GM21619 (cell line): Measurements from ENCODE around the gene CUEDC2.
"Not testable (repeated sequence)": the region's sequence is repeated elsewhere in the genome, so short reads cannot be mapped to it uniquely, and the experiment has no call there.

ENCODE experiments used
- ATAC-seq: cut with Tn5 transposase; IDR thresholded peaks from one replicate; pipeline ENCODE4 v1.9.1; 2021; ENCODE audit not compliant: unreplicated experiment

The CUEDC2 gene

GRCh38 chr10:102455893-102456471 lies 23.6 kb upstream of the CUEDC2 start:
- no peak for ATAC-seq

DNA sequence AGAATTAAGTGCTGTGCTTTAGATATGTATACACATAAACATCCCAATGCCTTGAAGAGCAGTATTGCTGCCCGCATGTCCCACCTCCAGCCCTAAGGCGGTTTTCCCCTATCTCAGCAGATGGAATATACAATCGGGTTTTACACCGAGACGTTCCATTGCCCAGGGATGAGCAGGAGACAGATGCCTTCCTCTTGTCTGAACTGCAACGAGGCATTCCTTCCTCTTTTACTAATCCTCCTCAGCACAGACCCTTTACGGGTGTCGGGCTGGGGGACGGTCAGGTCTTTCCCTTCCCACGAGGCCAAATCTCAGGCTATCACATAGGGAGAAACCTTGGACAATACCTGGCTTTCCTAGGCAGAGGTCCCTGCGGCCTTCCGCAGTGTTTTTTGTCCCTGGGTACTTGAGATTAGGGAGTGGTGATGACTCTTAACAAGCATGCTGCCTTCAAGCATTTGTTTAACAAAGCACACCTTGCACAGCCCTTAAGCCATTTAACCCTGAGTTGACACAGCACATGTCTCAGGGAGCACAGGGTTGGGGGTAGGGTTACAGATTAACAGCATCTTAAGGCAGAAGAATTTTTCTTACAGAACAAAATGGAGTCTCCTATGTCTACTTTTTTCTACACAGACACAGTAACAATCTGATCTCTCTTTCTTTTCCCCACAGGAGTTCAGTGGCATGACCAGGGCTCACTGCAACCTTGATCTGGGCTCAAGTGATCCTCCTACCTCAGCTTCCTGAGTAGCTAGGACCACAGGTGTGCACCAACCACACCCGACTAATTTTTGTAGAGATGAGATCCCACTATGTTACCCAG lies 22.5 kb upstream of the CUEDC2 start:
- ATAC-seq = not testable (repeated sequence)

DNA sequence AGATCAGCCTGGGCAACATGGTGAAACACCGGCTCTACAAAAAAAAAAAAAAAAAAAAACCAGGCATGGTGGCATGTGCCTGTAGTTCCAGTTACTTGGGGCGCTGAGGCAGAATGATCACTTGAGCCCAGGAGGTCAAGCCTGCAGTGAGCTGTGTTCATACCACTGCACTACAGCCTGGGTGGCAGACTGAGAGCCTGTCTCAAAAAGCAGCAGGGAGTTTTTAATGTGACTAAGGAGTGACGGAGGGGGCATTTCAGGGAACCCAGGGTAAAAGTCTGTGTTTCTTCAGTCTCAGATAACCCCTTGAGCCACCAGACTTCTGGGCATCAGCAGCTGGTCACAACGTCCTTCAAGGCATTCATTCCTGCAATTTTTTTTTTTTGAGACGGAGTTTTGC lies 21.1 kb upstream of the CUEDC2 start:
- no peak for ATAC-seq

GRCh38 chr10:102452672-102453340 lies 20.4 kb upstream of the CUEDC2 start:
- no peak for ATAC-seq

DNA sequence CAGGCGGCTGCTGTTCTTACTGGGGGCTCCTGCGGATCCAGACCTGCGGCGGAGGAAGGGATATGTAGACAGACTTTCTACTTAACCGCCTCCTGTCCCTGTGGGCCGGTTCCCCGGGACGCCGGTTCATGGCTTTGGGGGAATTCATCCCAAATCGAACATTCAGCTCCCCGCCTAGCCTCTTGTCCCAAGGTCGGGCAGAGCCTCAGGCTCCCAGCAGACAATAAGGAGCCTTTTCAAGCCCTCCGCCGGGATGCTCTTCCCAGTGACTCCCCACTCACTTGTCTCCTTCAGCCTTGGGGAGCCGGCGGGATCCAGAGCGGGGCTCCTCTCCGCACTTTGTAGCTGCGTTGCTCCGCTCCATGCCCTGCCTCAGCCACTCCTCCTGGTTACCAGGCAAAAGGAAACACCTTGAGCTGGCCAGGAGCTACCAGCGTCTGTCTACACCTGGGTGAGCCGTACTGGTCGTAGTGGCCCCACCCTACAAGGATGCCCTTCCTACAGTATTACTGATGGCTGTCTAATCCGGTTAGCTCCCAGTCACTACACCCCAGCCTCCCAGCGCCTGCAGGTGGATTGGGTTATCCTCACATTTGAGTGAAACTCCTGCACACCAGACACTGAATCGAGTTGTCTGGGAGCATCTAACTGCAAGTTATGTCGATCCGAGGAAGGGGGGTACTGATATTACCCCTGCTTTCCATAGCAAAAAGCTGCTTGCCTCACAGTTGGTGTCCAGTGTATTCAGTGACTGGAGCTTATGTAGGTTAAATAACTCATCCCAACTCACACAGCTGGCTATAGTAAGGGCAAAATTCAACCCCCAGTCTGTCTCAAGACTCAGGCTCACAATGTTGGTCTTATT lies 19.0 kb upstream of the CUEDC2 start, which contains the start of gene C10orf95:
TSS of gene C10orf95 (minus strand) at position 439 of the 865 bp plus-strand sequence. CDS start 450 bp downstream, outside the sequence.
- ATAC-seq = no peak

- ATAC-seq = peak; percentile 74
Measured at GRCh38 chr10:102450374-102451104, 18.2 kb upstream of the CUEDC2 start.

DNA sequence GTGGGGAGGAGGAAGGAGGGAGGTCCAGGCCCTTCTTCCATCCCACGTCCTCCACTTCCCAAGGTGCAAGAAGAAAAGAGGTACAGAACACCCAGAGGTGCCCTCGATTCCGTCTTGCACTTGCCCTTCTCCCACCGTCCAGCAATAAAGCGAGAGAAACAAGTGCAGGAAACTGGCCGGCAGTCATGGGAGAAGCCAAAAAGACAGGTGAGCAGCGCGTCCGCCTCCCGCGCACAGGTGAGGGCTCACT lies 17.7 kb upstream of the CUEDC2 start:
- ATAC-seq = peak; percentile 2

DNA sequence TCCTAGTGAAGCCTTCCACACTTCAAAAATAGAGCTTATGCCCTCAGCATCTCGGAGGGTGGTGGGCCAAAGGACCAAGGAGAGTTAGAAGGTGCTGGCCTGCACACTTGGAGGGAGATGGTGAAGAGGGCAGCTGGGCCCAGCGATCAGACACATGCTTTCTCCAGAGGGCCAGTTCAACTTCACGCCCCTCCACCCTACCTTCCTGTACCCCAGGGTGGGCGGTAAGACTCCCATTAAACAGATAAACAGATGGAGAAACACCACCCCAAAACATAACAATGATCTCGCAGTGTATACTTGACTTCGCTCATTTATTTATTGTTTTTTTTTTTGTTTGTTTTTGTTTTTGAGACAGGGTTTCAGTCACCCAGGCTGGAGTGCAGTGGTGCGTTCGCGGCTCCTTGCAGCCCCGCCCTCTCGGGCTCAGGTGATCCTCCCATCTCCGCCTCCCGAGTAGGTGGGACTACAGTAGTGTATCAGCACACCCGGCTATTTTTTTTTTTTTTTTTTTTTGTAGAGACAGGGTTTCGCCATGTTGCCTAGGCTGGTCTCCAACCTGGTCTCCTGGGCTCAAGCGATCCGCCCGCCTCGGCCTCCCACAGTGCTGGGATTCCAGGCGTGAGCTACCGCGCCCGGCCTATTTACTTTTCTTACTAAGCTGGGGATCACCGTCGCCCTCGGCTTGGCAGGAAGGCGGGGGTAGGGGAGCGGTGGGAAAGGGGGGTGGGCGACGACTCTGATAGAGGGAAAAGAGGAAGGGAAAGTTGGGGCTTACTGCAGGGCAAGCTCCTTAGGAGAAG lies 17.1 kb upstream of the CUEDC2 start:
- ATAC-seq = peak; percentile 49

DNA sequence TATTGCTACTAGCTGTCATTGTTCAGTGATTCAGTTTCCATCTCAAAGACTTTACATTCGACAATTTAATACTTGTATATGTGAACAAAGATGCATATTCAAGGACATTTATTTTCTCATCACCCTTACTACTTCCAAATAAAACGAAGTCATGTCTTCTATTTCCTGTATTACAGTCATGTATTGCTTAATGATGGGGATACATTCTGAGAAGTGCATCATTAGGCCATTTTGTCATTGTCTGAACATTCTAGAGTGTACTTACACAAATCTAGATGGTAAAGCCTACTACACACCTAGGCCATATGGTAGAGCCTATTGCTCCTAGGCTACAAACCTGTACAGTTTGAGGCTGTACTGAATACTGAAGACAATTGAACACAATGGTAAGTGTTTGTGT lies 12.5 kb upstream of the CUEDC2 start:
- ATAC-seq = no peak

DNA sequence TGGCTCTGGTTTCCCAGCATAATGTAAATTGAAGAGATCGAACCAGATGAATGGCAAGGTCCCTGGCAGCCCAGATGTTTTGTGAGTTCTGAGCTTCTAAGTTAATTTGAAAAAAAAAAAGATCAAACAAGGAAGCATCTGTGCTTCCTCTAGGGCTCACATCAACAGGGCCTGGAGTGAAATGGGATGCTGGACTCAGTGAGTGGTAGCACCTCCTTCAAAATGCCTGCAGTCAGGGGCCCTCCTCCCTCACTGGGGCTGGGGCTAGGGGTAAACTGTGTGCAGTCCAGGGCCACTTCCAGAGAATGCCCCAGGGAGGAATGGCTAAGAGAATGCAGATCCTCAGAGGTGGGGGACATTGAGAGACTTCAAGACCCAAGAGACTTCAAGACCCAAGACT lies 6.0 kb upstream of the CUEDC2 start:
- no peak for ATAC-seq

GRCh38 chr10:102437515-102437914 lies 5.1 kb upstream of the CUEDC2 start:
- ATAC-seq = no peak

- ATAC-seq = no peak
Measured at GRCh38 chr10:102436312-102436711, 3.9 kb upstream of the CUEDC2 start.

GRCh38 chr10:102435529-102436233 lies 3.3 kb upstream of the CUEDC2 start:
- ATAC-seq = no peak

DNA sequence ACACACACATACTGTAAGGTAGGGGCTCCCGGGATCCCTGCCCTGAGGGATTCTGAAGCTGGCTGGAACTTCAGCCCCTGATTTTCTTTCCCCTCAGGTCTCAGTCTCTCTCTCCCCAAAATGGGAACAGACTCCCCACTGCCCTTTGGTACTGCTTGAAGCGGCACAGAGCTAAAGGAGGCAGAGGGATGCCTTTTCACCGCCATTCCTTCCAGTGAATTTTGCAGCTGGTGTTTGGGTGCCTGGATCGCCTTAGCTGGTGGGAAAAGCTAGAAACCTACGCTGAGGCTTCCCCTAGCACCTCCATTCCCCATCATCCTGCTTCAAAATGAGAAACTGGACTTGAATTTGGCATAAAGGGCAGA lies 2.7 kb upstream of the CUEDC2 start:
- no peak for ATAC-seq

DNA sequence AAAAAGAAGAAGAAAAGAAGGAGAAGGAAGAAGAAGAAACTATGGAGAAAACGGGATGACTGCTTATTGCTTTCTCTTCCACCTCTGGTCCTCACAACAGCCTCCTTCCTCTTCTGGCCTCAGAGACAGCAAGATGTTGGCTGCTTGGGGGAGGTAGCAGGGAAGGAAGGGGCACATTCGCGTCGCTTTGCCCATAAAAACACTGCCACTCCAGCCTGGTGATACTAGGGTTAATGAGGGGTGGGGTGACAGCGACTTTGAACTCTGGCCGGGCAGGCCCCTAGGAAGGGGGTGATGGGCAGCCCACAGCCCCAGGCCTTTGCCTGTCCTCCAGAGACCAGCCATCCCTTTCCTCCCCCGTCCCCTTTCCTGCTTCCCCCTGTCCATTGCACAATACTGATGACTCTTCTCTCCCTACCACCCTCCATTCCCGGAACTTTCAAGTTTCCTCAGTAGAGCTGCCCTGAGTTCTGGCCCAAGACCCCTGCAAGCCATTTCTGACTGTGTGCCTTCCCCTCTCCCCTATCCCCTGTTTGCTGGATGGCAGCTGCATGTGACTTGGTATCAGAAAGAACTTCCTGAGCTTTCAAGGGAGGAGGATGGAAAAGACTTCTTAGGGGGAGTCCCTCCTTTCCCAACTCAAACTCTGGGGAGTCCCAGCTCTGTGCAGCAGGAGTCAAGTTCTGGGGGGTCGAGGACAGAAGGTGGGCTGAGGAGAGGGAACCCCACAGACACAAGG lies 2.2 kb upstream of the CUEDC2 start:
- no peak for ATAC-seq

- no peak for ATAC-seq
Measured at GRCh38 chr10:102433619-102434046, 1.3 kb upstream of the CUEDC2 start.

DNA sequence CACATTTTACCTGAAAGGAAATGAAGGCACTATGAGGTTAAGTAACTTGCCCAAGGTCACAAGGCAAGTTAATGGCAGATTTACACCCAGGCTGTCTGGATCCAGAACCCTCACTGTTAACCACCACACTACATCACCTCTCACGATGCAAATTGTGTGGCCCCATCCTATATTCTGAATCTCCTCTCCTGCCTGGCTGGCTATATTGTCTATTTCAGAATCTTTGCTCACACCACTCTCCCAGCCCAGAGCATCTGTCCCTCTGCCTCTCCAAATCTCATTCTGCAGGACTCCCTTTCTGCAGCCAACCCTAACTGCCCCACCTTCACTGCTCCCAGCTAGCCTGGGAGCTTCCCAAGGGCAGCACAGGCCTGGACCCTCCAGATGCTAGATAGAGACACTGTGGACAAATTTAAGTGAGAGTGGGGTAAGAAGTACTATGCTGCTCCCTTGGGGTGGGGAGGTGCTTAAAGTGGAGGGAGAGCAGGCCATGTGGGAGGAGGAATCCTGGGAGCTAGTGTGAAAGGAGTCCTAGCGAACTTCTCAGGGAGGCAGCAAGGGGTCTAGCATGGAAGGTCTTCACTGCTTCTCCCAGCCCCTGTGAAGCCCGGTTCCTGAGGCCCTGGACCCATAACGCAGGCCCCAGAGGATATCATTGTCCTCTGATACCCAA lies 786 bp downstream of the CUEDC2 start:
- ATAC-seq = no peak

- ATAC-seq = no peak
Measured at GRCh38 chr10:102429468-102429867, 2.9 kb downstream of the CUEDC2 start.
